Central memory CD8-positive, alpha-beta T cell (primary cell): ENCODE measurements around the gene PRICKLE3.
"Not testable (repeated sequence)": the region's sequence is repeated elsewhere in the genome, so short reads cannot be mapped to it uniquely, and the experiment has no call there.

Experiments
- ATAC-seq: fragments of 150-1000 bp; cut with Tn5 transposase; replicated peaks from 2 replicates; pipeline ENCODE4 v1.10.0; 2022; ENCODE audit warnings: mild to moderate bottlenecking, moderate FRiP score, moderate number of reproducible peaks; ENCODE audit not compliant: poor library complexity, severe bottlenecking; ENCODE audit errors: extremely low read depth
- DNase-seq, 2 donors: peaks; one replicate each; pipeline ENCODE4 v3.0.0; 2021; ENCODE audit warnings: low spot score in 2 of 2
- H3K27ac Mint-ChIP-seq: one replicate; pipeline ENCODE4 v1.8.0; 2022; ENCODE audit warnings: low read depth, mild to moderate bottlenecking, moderate library complexity, mixed read lengths
- H3K27me3 Mint-ChIP-seq: one replicate; pipeline ENCODE4 v1.8.0; 2022; ENCODE audit warnings: mixed read lengths
- H3K36me3 Mint-ChIP-seq: one replicate; pipeline ENCODE4 v1.8.0; 2022; ENCODE audit warnings: mild to moderate bottlenecking, moderate library complexity, mixed read lengths; ENCODE audit not compliant: insufficient read depth
- H3K4me1 Mint-ChIP-seq: one replicate; pipeline ENCODE4 v1.8.0; 2022; ENCODE audit warnings: mixed read lengths
- H3K4me3 Mint-ChIP-seq: one replicate; pipeline ENCODE4 v1.8.0; 2022; ENCODE audit warnings: mild to moderate bottlenecking, moderate library complexity, mixed read lengths
- H3K9me3 Mint-ChIP-seq: one replicate; pipeline ENCODE4 v1.8.0; 2022; ENCODE audit warnings: mixed read lengths

PRICKLE3 gene

DNA sequence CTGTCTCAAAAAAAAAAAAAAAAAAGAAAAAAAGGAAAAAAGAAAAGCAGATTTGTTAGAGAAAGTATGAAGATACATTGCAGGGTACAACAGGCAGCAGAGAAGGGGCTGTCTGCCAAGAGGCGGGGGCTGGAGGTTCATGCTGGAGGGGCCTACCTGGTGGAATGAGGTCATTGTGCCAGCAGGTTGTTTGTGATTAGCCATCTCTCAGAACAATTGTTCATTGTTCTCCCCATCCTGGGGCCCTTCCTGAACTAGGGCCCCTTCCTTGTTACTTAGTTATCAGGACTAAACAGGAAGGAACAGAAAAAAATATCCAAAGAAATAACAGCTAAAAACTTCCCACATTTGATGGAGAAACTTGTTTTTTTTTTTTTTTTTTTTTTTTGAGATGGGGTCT lies 48.7 kb downstream of the PRICKLE3 start:
- peaks cover 2% of the 10 kb centered on the region for H3K36me3 Mint-ChIP-seq
- no peak for ATAC-seq
- H3K4me3 Mint-ChIP-seq = no peak overlapping the region
- no peak for DNase-seq
- H3K27me3 Mint-ChIP-seq = no peaks in the 10 kb centered on the region
- no peaks in the 10 kb centered on the region for H3K4me1 Mint-ChIP-seq
- no peaks in the 10 kb centered on the region for H3K9me3 Mint-ChIP-seq
- H3K27ac Mint-ChIP-seq = no peak overlapping the region

DNA sequence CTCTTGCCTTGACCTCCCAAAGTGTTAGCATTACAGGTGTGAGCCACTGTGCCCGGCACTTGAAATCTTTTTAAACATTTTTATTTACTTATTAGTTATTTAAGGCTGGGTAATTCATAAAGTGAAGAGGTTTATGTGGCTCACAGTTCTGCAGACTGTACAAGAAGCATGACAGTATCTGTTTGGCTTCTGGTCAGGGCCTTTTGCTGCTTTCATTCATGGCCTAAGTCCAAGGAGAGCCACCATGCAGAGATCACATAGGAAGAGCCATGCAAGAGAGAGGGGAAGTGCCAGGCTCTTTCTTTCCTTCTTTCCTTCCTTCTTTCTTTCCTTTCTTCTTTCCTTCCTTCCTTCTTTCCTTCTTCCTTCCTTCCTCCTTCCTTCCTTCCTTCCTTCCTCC lies 52.4 kb downstream of the PRICKLE3 start:
- H3K9me3 Mint-ChIP-seq = no peaks in the 10 kb centered on the region
- no peaks in the 10 kb centered on the region for H3K36me3 Mint-ChIP-seq
- no peak overlapping the region for H3K4me3 Mint-ChIP-seq
- H3K27ac Mint-ChIP-seq = no peak overlapping the region
- H3K27me3 Mint-ChIP-seq = no peaks in the 10 kb centered on the region
- H3K4me1 Mint-ChIP-seq = no peaks in the 10 kb centered on the region
- ATAC-seq (no peak), DNase-seq (no peak)

DNA sequence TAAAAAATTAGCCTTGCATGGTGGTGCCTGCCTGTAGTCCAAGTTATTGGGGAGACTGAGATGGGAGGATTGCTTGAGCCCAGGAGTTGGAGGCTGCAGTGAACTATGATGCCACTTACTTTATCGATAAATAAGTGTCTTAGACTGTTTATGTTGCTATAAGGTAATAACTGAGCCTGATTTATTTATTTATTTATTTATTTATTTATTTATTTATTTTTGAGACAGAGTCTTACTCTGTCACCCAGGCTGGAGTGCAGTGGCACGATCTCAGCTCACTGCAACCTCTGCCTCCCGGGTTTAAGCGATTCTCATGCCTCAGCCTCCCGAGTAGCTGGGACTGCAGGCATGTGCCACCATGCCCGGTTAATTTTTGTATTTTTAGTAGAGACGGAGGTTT lies 53.9 kb downstream of the PRICKLE3 start:
- H3K9me3 Mint-ChIP-seq, H3K4me3 Mint-ChIP-seq, H3K4me1 Mint-ChIP-seq, DNase-seq, H3K36me3 Mint-ChIP-seq, H3K27ac Mint-ChIP-seq, H3K27me3 Mint-ChIP-seq, ATAC-seq: not testable (repeated sequence)

DNA sequence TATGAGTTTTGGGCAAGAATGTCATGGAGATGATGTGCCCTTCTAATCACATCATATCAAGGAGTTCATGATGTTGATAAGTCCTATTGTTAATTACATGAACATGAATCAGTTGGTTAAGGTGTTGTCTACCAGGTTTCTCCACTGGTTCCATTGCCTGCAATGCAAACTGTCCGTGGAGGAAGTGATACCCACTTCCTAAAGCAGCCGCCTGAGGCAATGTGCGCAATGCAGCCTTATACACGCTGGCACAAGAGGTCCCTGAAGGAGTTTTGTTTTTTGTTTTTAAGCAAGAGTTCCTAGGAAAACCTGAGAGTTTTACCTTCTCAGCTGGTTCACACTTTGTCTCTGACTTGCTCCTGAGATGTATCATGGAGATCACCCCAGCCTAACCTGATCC lies 56.7 kb downstream of the PRICKLE3 start:
- Mint-ChIP-seq H3K4me3 (no peak overlapping the region), H3K27me3 (no peaks in the 10 kb centered on the region), H3K36me3 (no peaks in the 10 kb centered on the region), H3K4me1 (no peaks in the 10 kb centered on the region), H3K27ac (no peak overlapping the region), H3K9me3 (no peaks in the 10 kb centered on the region)
- DNase-seq = no peak
- no peak for ATAC-seq

DNA sequence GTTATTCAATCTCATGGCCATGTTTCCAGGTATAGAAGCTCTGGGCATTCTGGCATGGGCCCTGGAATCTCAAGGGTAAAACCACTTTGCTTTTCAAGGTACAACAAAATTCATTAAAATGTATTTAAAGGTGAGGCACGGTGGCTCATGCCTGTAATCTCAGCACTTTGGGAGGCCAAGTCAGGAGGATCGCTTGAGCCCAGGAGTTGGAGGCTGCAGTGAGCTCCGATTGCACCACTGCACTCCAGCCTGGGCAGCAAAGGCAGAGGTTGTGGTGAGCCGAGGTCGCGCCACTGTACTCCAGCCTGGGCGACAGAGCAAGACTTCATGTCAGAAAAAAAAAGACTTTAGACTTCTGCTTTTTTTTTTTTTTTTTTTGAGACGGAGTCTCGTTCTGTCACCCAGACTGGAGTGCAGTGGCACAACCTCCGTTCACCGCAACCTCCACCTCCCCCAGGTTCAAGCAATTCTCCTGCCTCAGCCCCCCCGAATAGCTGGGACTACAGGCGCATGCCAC lies 58.4 kb downstream of the PRICKLE3 start:
- not testable (repeated sequence) for H3K9me3 Mint-ChIP-seq, DNase-seq, H3K4me3 Mint-ChIP-seq, H3K4me1 Mint-ChIP-seq, ATAC-seq, H3K36me3 Mint-ChIP-seq, H3K27ac Mint-ChIP-seq, H3K27me3 Mint-ChIP-seq
